ENCODE measurements around the gene TDP2. TPM values are rescaled to one million over a fixed set of nuclear protein-coding genes. Genes with fewer than 3 reads are reported as not detected.
"Not testable (repeated sequence)": the region's sequence is repeated elsewhere in the genome, so short reads cannot be mapped to it uniquely, and the experiment has no call there.

Gene TDP2
- total RNA-seq, 1 experiment from 2014 or later, result 15.7 TPM

DNA sequence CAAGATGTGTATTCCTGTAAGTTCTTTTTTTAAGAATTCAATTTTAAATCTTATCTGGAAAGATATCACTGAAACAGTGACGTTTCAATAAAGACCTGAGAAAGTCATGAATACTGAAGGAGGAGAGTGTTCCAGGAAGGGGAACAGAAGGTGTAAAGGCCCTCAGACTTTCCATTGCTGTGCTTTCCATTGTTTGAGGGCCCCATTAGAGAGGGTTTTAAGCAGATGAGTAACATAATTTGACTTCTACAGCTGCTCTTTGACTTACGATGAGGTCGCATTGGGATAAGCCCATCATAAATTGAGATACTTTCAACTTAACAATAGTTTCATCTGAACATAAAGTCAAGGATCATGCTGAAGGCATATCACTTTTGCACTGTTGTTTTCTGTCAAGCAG lies 24.9 kb upstream of the TDP2 start:
- no peak overlapping the region for H3K4me3 ChIP-seq (ENCODE audit: insufficient read depth, low read depth, low read length)
- DNase-seq, result no peak
- H3K36me3 ChIP-seq (replicated peaks; ENCODE audit: control insufficient read depth, insufficient read depth, low read length), result no peaks in the 10 kb centered on the region

DNA sequence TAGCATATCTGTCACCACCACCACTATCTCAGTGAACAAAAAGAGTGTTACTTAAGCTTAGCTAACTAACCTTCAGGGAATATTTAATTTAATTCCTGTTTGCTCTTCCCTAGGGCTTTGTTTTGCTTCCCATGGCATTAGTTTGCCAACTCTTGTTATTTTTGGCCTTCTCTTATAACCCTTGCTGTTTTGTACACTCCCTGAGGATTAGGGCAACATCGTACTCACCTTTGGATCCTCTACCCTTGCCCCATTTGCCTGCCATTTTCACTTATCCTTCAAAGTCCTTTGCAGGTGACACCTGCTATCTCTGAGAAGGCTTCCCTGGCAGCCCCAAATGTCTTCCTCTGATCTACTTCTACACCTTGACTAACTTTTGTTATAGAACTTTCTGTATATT lies 23.9 kb upstream of the TDP2 start:
- Histone ChIP-seq H3K36me3 (replicated peaks; ENCODE audit: control insufficient read depth, insufficient read depth, low read length) (no peaks in the 10 kb centered on the region), H3K27me3 (ENCODE audit: control insufficient read depth, insufficient read depth, low read length) (no peaks in the 10 kb centered on the region; the same call in 1 of the 2 replicates), H3K4me3 (ENCODE audit: insufficient read depth, low read depth, low read length) (no peak overlapping the region)
- no peak for DNase-seq

More for the DNA sequence above, 24.9 kb upstream of the TDP2 start:
- no peaks in the 10 kb centered on the region for H3K27me3 ChIP-seq (ENCODE audit: control insufficient read depth, insufficient read depth, low read length)

DNA sequence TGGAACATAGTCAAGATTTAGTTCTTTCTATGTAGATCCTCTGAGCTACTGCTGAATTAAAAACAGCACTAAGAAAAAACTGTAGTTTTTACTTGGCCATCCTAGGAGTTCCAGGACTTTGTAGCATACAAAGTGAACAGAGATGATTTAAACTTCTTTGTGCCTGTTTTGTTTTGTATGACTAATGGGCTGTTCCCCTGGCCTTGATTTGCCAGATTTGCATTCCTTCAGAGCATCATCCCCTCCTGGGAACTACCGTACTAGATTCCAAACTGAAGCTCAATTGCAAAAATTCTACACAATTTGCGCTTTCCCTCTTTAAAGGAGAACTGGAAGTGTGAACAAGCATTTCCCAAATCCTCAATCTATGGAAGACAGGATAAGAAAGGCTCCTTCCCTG lies 23.3 kb upstream of the TDP2 start:
- no peak for DNase-seq
- H3K4me3 ChIP-seq (ENCODE audit: insufficient read depth, low read depth, low read length), result no peak overlapping the region
- no peaks in the 10 kb centered on the region; the same call in 1 of the 2 replicates for H3K27me3 ChIP-seq (ENCODE audit: control insufficient read depth, insufficient read depth, low read length)
- H3K36me3 ChIP-seq (replicated peaks; ENCODE audit: control insufficient read depth, insufficient read depth, low read length), result no peaks in the 10 kb centered on the region

DNA sequence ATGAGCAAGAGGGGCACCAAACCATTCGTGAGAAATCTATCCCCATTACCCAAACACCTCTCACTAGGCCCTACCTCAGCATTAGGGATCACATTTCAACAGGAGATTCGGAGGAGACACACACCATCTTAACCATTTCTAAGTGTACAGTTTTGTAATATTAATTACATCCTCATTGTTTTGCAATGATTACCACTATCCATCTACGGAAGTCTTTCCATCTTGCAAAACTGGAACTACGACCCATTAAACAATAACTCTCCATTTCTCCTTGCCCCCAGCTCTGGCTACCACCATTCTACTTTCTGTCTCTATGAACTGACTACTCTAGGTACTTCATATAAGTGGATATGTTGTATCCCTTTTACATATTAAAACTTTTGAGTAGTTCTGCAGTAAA lies 20.2 kb upstream of the TDP2 start:
- H3K36me3 ChIP-seq (replicated peaks; ENCODE audit: control insufficient read depth, insufficient read depth, low read length), result no peaks in the 10 kb centered on the region
- DNase-seq, result no peak
- H3K4me3 ChIP-seq (ENCODE audit: insufficient read depth, low read depth, low read length), result no peak overlapping the region
- no peaks in the 10 kb centered on the region; the same call in 1 of the 2 replicates for H3K27me3 ChIP-seq (ENCODE audit: control insufficient read depth, insufficient read depth, low read length)

DNA sequence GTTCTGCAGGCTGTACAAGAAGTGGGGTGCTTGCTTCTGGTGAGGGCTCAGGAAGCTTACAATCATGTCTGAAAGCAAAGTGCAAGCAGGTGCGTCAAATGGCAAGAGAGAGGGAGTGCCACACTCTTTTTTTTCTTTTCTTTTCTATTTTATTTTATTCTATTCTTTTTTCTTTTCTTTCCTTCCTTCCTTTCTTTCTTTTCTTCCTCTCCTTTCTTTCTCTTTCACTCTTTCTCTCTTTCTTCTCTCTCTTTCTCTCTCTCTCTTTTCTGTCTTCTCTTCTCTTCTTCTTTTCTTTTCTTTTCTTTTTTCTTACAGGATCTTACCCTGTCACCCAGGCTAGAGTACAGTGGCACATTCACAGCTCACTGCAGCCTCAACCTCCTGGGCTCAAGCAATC lies 19.7 kb upstream of the TDP2 start:
- Histone ChIP-seq H3K36me3 (replicated peaks; ENCODE audit: control insufficient read depth, insufficient read depth, low read length) (no peaks in the 10 kb centered on the region), H3K27me3 (ENCODE audit: control insufficient read depth, insufficient read depth, low read length) (no peaks in the 10 kb centered on the region; the same call in 1 of the 2 replicates), H3K4me3 (ENCODE audit: insufficient read depth, low read depth, low read length) (no peak overlapping the region)
- no peak for DNase-seq

DNA sequence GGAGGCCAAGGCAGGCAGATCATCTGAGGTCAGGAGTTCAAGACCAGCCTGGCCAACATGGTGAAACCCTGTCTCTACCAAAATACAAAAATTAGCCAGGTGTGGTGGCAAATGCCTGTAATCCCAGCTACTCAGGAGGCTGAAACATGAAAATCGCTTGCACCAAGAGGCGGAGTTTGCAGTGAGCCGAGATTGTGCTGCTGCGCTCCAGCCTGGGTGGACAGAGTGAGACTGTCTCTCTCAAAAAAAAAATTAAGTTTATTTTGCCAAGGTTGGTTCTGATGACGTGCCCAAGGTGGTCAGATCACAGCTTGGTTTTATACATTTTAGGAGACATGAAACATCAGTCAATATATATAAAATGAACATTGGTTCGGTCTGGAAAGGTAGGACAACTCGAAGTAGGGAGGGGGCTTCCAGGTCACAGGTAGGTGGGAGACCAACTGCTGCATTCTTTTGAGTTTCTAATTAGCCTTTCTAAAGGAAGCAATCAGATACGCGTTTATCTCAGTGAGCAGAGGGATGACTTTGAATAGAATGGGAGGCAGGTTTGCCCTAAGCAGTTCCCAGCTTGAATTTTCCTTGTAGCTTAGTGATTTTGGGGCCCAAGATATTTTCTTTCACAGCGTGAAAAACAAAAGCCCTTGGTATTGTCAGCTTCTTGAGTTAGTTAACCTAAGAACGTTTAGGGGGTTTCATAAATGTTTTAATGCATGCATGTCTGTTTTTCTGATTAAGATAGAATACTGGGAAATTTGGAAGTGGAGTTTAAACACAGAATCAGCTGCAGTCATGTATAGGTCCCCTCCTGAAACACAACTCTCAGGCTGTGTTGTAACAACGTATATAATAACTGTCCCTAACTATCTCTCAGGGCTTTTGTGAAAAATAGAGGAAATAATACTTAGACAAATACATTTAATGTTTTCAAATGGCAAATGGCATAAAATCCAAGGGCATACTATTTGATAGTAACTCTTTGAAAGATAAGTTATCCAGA lies 16.9 kb upstream of the TDP2 start:
- H3K4me3 ChIP-seq (ENCODE audit: insufficient read depth, low read depth, low read length), result no peak overlapping the region
- DNase-seq, result peak; percentile 13

DNA sequence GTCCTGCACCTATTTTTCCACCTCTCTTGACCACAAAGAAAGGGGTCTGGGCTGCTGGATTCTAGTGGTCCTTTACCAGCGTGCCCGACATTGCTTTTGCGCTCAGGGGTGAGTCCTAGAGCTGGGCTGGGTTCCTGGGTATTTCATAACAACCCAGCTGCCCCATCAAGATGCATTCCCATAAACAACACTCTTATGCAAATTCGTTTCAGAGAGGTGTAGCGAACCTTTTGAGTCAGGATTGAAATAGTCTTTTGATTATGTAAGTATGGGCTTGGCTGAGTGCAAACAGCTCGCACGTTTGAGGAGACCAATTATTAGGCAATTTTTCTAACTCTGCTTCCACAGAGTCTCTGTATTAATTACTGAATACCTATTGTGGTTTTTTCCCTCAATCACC lies 13.9 kb upstream of the TDP2 start:
- no peak for DNase-seq
- Histone ChIP-seq H3K36me3 (replicated peaks; ENCODE audit: control insufficient read depth, insufficient read depth, low read length) (no peaks in the 10 kb centered on the region), H3K4me3 (ENCODE audit: insufficient read depth, low read depth, low read length) (no peak overlapping the region), H3K27me3 (ENCODE audit: control insufficient read depth, insufficient read depth, low read length) (no peaks in the 10 kb centered on the region; the same call in 1 of the 2 replicates)

More for the DNA sequence above, 16.9 kb upstream of the TDP2 start:
- Histone ChIP-seq H3K27me3 (ENCODE audit: control insufficient read depth, insufficient read depth, low read length) (no peaks in the 10 kb centered on the region; the same call in 1 of the 2 replicates), H3K36me3 (replicated peaks; ENCODE audit: control insufficient read depth, insufficient read depth, low read length) (no peaks in the 10 kb centered on the region)

DNA sequence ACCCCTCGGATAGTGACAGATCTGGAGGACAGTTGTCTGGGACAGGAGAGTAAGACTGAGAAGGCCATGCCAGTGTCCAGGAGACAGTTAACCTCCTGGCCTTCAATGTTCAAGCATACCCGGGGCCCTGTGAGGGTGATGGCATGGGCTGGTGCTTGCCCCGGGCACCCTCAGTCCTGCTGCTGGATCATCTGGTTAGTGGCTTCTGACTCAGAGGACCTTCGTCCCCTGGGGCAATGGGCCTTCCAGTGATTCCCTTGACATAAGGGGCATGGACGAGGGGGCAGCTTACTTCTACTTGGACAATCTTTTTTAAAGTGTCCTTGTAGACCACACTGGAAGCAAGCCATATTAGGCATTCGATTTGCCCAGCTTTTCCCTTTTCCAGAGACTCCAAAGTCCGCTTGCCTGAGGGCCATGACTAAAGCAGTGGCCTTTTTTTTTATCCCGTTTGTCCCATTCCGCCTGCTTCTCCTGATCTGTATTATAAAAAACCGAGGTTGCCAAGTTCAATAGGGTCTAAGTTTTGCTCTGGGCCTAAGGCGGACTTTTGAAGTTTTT lies 12.2 kb upstream of the TDP2 start:
- not testable (repeated sequence) for H3K4me3 ChIP-seq (ENCODE audit: insufficient read depth, low read depth, low read length); DNase-seq; H3K27me3 ChIP-seq (ENCODE audit: control insufficient read depth, insufficient read depth, low read length); H3K36me3 ChIP-seq (replicated peaks; ENCODE audit: control insufficient read depth, insufficient read depth, low read length)

DNA sequence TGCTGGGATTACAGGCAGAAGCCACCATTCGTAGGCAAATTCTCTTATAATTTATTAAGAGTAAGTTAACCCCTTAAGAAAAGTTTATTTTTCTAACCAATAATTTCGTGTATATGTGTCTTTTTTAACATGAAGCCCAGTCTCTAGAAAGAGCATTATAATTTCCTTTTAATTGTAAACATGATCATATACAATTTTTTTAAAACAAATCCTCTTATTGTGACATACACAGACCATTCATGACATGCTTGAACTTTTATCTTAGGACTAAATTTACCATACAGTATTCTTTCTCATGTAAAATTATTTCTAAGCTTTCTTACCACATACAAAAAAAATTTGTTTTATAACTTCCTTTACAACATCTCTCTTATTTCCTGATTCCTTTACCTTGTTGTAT lies 6.9 kb upstream of the TDP2 start:
- Histone ChIP-seq H3K4me3 (ENCODE audit: insufficient read depth, low read depth, low read length) (no peak overlapping the region), H3K27me3 (ENCODE audit: control insufficient read depth, insufficient read depth, low read length) (no peaks in the 10 kb centered on the region), H3K36me3 (replicated peaks; ENCODE audit: control insufficient read depth, insufficient read depth, low read length) (no peaks in the 10 kb centered on the region)
- DNase-seq, result no peak

DNA sequence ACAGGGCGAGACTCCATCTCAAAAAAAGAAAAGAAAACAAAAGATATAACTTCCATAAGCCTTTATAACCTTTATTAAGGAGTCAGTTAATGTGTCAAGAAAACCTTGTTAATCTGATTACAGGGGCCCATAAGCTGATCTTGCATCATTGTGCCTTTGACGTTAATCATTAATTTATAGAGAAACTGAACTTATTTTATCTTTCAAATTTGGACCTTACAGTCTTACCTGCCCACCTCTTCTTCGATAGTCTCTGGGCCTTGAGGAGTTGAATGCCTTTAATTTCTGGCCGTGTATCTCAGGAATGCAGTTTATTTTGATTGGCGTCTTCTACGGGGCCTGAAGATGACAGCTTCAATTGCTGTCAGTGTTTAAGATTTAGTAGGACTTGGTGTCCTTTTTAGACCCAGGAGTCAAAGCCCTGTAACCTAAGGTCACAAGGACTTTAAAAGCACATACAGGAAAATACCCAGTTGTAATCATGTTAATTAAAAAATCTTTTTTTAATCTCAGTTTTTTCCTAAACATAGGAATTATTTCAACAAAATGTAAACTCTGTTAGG lies 6.0 kb upstream of the TDP2 start:
- no peak overlapping the region for H3K4me3 ChIP-seq (ENCODE audit: insufficient read depth, low read depth, low read length)
- H3K27me3 ChIP-seq (ENCODE audit: control insufficient read depth, insufficient read depth, low read length), result no peaks in the 10 kb centered on the region
- no peak for DNase-seq
- H3K36me3 ChIP-seq (replicated peaks; ENCODE audit: control insufficient read depth, insufficient read depth, low read length), result no peaks in the 10 kb centered on the region

DNA sequence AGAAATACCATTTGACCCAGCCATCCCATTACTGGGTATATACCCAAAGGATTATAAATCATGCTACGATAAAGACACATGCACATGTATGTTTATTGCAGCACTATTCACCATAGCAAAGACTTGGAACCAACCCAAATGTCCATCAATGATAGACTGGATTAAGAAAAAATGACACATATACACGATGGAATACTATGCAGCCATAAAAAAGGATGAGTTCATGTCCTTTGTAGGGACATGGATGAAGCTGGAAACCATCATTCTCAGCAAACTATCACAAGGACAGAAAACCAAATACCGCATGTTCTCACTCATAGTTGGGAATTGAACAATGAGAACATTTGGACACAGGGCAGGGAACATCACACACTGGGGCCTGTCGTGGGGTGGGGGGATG lies 4.4 kb upstream of the TDP2 start:
- DNase-seq; H3K36me3 ChIP-seq (replicated peaks; ENCODE audit: control insufficient read depth, insufficient read depth, low read length); H3K4me3 ChIP-seq (ENCODE audit: insufficient read depth, low read depth, low read length); H3K27me3 ChIP-seq (ENCODE audit: control insufficient read depth, insufficient read depth, low read length): not testable (repeated sequence)

DNA sequence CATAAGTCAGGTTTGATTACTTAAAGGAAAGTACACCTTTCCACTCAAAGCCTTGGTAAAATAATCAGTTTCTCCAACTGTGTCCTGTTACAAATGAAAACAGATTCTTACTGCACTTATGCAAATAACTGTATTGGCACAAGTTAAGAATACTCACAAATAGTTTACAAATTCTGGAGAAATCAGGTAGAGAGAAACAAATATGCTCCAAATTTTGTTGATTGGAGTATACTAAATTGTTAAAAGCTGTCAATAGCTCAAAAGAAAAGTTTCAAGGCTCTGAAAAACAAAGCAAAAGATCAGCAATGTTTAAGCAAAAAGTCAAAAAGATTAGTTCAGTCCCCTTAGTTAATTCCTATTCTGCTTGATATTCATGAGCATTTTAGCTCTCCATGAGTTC lies 3.8 kb upstream of the TDP2 start:
- not testable (repeated sequence) for H3K4me3 ChIP-seq (ENCODE audit: insufficient read depth, low read depth, low read length); H3K27me3 ChIP-seq (ENCODE audit: control insufficient read depth, insufficient read depth, low read length); DNase-seq; H3K36me3 ChIP-seq (replicated peaks; ENCODE audit: control insufficient read depth, insufficient read depth, low read length)

DNA sequence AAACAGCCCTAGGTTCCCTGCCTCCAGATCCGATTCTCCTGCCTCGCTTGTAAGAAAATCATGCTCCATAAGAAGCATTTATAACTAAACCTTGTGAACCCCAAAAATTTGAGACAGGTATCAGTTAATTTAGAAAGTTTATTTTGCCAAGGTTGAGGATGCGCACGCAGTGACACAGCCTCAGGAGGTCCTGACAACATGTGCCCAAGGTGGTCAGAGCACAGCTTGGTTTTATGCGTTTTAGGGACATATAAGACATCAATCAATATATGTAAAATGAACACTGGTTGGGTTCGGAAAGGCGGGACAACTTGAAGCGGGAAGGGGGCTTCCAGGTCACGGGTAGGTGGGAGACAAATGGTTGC lies 2.3 kb upstream of the TDP2 start:
- no peak overlapping the region for H3K4me3 ChIP-seq (ENCODE audit: insufficient read depth, low read depth, low read length)
- no peaks in the 10 kb centered on the region for H3K27me3 ChIP-seq (ENCODE audit: control insufficient read depth, insufficient read depth, low read length)
- DNase-seq, result no peak
- no peaks in the 10 kb centered on the region; the same call in 1 of the 2 replicates for H3K36me3 ChIP-seq (replicated peaks; ENCODE audit: control insufficient read depth, insufficient read depth, low read length)

DNA sequence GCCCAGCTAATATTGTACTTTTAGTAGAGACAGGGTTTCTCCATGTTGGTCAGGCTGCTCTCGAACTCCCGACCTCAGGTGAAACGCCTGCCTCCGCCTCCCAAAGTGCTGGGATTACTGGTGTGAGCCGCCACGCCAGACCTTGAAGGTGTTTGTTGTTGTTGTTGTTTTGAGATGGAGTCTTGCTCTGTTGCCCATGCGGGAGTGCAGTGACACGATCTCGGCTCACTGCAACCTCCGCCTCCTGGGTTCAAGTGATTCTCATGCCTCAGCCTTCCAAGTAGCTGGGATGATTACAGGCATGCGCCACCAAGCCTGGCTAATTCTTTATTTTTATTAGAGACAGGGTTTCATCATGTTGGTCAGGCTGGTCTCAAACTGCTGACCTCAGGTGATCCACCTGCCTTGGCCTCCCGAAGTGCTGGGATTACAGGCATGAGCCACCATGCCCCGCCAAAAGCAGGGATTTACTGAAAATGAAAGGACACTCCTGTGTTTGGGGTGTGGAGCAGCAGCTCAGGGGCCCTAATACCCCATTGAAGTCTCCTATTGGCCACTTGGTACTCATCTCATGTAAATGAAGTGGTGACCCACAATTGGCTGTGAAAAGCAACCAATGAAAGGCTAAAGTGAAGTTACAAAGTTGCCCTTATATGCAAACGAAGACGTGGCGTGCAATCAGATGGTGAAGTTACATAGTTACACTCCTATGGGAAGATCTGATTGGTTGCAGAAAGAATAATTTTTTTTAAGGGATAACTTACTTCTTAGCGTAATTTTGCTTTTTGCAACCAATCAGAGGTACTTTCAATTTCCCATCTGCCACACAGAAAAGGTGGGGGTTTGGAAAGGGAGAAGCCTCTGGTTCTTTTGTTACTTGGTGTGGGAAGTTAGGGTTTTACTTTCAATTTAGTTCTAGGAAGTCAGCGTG lies 1.6 kb upstream of the TDP2 start:
- not testable (repeated sequence) for H3K4me3 ChIP-seq (ENCODE audit: insufficient read depth, low read depth, low read length); H3K27me3 ChIP-seq (ENCODE audit: control insufficient read depth, insufficient read depth, low read length); H3K36me3 ChIP-seq (replicated peaks; ENCODE audit: control insufficient read depth, insufficient read depth, low read length); DNase-seq
